ENCODE measurements around the gene HSD17B12.

Gene HSD17B12

GRCh38 chr11:43825217-43825816, 144.8 kb downstream of the HSD17B12 start:
- peak; percentile 70 for TF ChIP-seq CTCF (IDR thresholded peaks at IDR 0.05; ENCODE audit: borderline replicate concordance, extremely low read depth, low read length, poor library complexity, severe bottlenecking)
- no peak for TF ChIP-seq EZH2 (IDR thresholded peaks at IDR 0.05; ENCODE audit: borderline replicate concordance, low read depth, low read length, severe bottlenecking)
- Histone ChIP-seq H3K4me1 (ENCODE audit: insufficient read depth, low read length) (no peaks in the 10 kb centered on the region), H4K20me1 (ENCODE audit: insufficient read depth, low read length) (no peaks in the 10 kb centered on the region), H3K36me3 (ENCODE audit: insufficient read depth, low read length) (peaks cover 23% of the 10 kb centered on the region), H3K9me3 (ENCODE audit: insufficient read depth, low read length, severe bottlenecking) (no peaks in the 10 kb centered on the region), H2AFZ (ENCODE audit: low read depth, low read length) (no peak overlapping the region), H3K9ac (ENCODE audit: low read depth, low read length) (no peak overlapping the region), H3K79me2 (ENCODE audit: insufficient read depth, low read length) (no peaks in the 10 kb centered on the region), H3K4me3 (ENCODE audit: low read depth in 1 of 2, low read length in 2 of 2) (no peak overlapping the region), H3K27me3 (ENCODE audit: insufficient read depth, low read length, poor library complexity) (no peaks in the 10 kb centered on the region), H3K27ac (ENCODE audit: low read length) (no peak overlapping the region), H3K4me2 (ENCODE audit: insufficient read depth, low read length) (no peak overlapping the region)
- ATAC-seq (ENCODE audit: insufficient read depth, low read depth): no peak
- peak; percentile 7 for DNase-seq

DNA sequence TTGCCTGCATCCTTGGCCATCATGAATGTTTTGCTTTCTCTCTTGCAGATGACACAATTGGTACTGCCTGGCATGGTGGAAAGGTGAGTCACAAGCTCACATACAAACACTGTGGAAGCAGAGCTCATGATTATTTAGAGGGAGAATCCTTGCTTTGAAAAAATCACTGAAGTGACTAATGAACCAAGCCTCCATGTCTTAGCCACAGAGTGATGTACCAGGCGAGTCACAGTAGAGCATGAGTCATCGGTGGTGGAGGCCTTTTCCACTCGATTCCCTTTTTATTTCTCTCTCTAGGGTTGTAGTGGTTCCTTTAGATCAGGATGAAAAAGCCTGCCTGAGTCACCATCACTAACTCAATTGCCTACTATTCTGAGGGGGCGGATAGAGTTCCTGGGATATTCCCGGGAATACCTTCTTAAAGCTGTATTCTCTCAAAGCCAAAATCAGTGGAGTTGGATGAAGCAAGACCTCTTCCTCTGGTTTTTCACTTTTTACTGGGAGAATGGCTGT, 150.4 kb downstream of the HSD17B12 start:
- Histone ChIP-seq H3K4me2 (ENCODE audit: insufficient read depth, low read length) (no peak overlapping the region), H3K9ac (ENCODE audit: low read depth, low read length) (no peak overlapping the region), H4K20me1 (ENCODE audit: insufficient read depth, low read length) (no peaks in the 10 kb centered on the region), H3K36me3 (ENCODE audit: insufficient read depth, low read length) (peaks cover 35% of the 10 kb centered on the region; the same call in 1 of the 2 replicates), H3K4me3 (ENCODE audit: low read depth in 1 of 2, low read length in 2 of 2) (no peak overlapping the region), H3K79me2 (ENCODE audit: insufficient read depth, low read length) (no peaks in the 10 kb centered on the region), H3K9me3 (ENCODE audit: insufficient read depth, low read length, severe bottlenecking) (no peaks in the 10 kb centered on the region), H3K27me3 (ENCODE audit: insufficient read depth, low read length, poor library complexity) (no peaks in the 10 kb centered on the region), H2AFZ (ENCODE audit: low read depth, low read length) (no peak overlapping the region), H3K4me1 (ENCODE audit: insufficient read depth, low read length) (no peaks in the 10 kb centered on the region), H3K27ac (ENCODE audit: low read length) (no peak overlapping the region)
- no peak for TF ChIP-seq EZH2 (IDR thresholded peaks at IDR 0.05; ENCODE audit: borderline replicate concordance, low read depth, low read length, severe bottlenecking)
- no peak for TF ChIP-seq CTCF (IDR thresholded peaks at IDR 0.05; ENCODE audit: borderline replicate concordance, extremely low read depth, low read length, poor library complexity, severe bottlenecking)
- no peak for DNase-seq
- peak; percentile 53; the same call in 2 of the 3 replicates for ATAC-seq (ENCODE audit: insufficient read depth, low read depth)

GRCh38 chr11:43832536-43832935, 152.0 kb downstream of the HSD17B12 start:
- no peak for ATAC-seq (ENCODE audit: insufficient read depth, low read depth)
- TF ChIP-seq CTCF (IDR thresholded peaks at IDR 0.05; ENCODE audit: borderline replicate concordance, extremely low read depth, low read length, poor library complexity, severe bottlenecking): no peak
- no peak for TF ChIP-seq EZH2 (IDR thresholded peaks at IDR 0.05; ENCODE audit: borderline replicate concordance, low read depth, low read length, severe bottlenecking)
- no peak overlapping the region for H3K9ac ChIP-seq (ENCODE audit: low read depth, low read length)
- no peaks in the 10 kb centered on the region for H4K20me1 ChIP-seq (ENCODE audit: insufficient read depth, low read length)
- no peak overlapping the region for H3K4me2 ChIP-seq (ENCODE audit: insufficient read depth, low read length)
- no peak overlapping the region for H2AFZ ChIP-seq (ENCODE audit: low read depth, low read length)
- no peaks in the 10 kb centered on the region for H3K9me3 ChIP-seq (ENCODE audit: insufficient read depth, low read length, severe bottlenecking)
- no peaks in the 10 kb centered on the region for H3K27me3 ChIP-seq (ENCODE audit: insufficient read depth, low read length, poor library complexity)
- H3K4me3 ChIP-seq (ENCODE audit: low read depth in 1 of 2, low read length in 2 of 2): no peak overlapping the region
- no peak for DNase-seq
- H3K79me2 ChIP-seq (ENCODE audit: insufficient read depth, low read length): no peaks in the 10 kb centered on the region
- H3K4me1 ChIP-seq (ENCODE audit: insufficient read depth, low read length): no peaks in the 10 kb centered on the region
- H3K36me3 ChIP-seq (ENCODE audit: insufficient read depth, low read length): peaks cover 32% of the 10 kb centered on the region; the same call in 1 of the 2 replicates
- H3K27ac ChIP-seq (ENCODE audit: low read length): no peak overlapping the region

Data from DND-41 (cell line).